GM18502 (cell line): Measurements from ENCODE around the gene OLIG2.

ENCODE experiments used
- ATAC-seq: cut with Tn5 transposase; IDR thresholded peaks from one replicate; pipeline ENCODE4 v1.9.1; 2021; ENCODE audit warnings: mild to moderate bottlenecking; ENCODE audit not compliant: unreplicated experiment, poor library complexity

The OLIG2 gene

DNA sequence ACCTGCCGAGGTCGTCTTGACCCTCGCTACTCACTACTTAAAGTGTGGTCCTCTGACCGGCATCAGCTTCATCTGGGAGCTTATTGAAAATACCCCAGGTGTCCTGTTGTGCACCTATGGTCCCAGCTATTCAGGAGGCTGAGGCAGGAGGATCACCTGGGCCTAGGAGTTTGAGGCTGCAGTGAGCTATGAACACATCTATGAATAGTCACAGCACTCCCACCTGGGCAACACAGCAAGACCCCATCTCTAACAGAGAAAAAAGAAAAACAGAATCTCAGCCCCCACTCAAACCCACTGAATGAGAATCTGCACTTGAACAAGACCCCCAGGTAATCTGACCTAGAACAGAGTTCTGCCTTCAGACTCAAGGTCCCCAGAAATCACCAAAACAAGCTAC is 35.5 kb downstream of the OLIG2 start:
- no peak for ATAC-seq

- ATAC-seq: no peak
Observed at GRCh38 chr21:33063375-33063883, 37.7 kb downstream of the OLIG2 start.

DNA sequence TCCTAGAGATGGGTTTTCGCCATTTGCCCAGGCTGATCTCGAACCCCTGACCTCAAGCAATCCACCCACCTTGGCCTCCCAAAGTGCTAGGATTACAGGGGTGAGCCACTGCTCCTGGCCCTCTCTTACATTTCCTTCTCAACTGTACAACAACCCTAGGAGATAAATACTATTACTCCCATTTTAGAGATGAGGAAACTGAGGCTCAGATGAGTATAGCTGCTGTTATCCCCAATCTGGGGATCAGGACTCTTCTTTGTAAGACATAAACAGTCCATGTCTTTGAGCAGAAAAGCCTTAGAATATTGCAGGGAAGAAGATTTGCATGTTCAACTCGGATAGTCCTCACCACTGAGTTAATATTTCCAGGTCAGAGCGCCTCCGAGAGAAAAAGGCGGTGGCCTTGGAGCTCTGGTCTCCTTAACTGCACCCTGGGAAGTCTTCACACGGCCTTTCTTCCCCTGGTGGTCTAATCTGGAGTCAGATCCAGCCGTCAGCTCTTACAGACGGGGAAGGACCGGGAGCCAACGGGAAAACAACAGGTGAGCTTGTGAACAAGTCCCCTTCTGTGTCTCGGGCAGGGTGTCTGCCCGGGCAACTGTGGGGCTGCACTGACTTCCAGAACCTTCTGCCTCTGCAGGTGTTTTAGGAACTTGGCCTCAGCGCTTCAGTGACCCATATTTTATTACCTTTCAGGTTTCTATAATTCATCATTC is 38.3 kb downstream of the OLIG2 start:
- no peak for ATAC-seq

- ATAC-seq: no peak
Observed at GRCh38 chr21:33064623-33065390, 39.1 kb downstream of the OLIG2 start.

GRCh38 chr21:33067043-33067442 is 41.3 kb downstream of the OLIG2 start:
- ATAC-seq: no peak

- ATAC-seq: no peak
Observed at GRCh38 chr21:33067457-33067856, 41.7 kb downstream of the OLIG2 start.

DNA sequence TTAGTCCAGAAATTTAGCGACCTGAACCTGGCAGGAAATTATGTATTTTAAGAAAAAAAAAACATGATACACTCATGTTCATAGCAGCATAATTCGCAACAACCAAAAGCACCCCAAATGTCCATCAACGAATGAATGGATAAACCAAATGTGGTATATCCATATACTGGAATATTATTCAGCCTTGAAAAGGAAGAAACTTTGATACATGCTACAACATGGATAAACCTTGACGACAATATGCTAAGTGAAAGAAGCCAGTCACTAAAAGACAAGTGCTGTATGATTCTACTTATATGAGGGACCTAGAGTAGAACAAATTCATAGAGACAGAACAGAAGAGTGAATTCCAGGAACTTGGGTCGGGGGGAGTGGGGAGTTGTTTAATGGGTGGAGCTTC is 43.5 kb downstream of the OLIG2 start:
- no peak for ATAC-seq

- no peak for ATAC-seq
Observed at GRCh38 chr21:33069645-33069993, 43.9 kb downstream of the OLIG2 start.

DNA sequence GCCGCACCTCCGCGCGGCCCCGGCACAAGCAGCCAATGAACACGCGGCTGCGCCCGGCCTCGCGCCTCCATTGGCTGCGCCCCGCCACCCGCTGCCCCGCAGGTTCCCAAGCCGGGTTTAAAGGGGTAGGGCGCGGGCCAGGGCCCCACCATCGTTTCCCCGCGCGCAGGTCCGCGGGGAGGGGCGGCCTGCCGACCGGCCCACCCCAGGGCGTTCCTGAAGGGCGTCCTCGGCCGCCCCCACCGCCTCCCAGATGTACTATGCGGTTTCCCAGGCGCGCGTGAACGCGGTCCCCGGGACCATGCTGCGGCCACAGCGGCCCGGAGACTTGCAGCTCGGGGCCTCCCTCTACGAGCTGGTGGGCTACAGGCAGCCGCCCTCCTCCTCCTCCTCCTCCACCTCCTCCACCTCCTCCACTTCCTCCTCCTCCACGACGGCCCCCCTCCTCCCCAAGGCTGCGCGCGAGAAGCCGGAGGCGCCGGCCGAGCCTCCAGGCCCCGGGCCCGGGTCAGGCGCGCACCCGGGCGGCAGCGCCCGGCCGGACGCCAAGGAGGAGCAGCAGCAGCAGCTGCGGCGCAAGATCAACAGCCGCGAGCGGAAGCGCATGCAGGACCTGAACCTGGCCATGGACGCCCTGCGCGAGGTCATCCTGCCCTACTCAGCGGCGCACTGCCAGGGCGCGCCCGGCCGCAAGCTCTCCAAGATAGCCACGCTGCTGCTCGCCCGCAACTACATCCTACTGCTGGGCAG is 44.4 kb downstream of the OLIG2 start, which contains the start of gene OLIG1:
OLIG1 (plus strand) TSS at position 148 of the 750 bp plus-strand sequence; CDS start at position 254, 106 bp downstream.
- no peak for ATAC-seq

- no peak for ATAC-seq
Observed at GRCh38 chr21:33070744-33070997, 44.9 kb downstream of the OLIG2 start.

- no peak for ATAC-seq
Observed at GRCh38 chr21:33070998-33071769, 45.4 kb downstream of the OLIG2 start.

DNA sequence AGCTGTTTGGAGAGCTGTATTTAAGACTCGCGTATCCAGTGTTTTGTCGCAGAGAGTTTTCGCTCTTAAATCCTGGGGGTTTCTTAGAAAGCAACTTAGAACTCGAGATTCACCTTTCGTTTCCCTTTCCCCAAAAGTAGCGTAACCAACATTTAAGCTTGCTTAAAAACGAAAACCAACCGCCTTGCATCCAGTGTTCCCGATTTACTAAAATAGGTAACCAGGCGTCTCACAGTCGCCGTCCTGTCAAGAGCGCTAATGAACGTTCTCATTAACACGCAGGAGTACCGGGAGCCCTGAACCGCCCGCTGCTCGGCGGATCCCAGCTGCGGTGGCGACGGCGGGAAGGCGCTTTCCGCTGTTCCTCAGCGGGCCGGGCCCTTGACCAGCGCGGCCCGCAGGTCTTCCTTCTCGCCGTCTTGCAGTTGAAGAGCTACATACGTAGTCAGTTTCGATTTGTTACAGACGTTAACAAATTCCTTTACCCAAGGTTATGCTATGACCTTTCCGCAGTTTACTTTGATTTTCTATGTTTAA is 46.1 kb downstream of the OLIG2 start:
- ATAC-seq: no peak

DNA sequence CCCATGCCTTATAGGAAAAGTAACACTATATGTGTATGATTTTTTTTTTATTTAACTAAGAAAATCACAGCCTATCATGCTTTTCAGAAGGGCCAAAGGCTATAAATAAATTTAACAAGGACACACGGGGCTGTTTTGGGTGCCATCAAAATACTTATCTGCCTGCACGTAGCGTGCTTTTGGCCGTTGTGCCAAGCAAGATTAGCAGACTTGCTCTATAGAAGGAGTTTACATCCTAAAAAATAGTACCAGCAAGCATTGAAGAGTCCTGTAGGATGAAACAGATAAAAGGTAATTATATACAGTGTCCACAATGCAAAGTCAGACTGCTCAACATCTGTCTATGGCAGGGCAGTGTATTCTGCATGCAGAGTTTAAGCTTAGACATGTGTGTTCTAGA is 47.9 kb downstream of the OLIG2 start:
- no peak for ATAC-seq

GRCh38 chr21:33075128-33075527 is 49.4 kb downstream of the OLIG2 start:
- ATAC-seq: no peak

DNA sequence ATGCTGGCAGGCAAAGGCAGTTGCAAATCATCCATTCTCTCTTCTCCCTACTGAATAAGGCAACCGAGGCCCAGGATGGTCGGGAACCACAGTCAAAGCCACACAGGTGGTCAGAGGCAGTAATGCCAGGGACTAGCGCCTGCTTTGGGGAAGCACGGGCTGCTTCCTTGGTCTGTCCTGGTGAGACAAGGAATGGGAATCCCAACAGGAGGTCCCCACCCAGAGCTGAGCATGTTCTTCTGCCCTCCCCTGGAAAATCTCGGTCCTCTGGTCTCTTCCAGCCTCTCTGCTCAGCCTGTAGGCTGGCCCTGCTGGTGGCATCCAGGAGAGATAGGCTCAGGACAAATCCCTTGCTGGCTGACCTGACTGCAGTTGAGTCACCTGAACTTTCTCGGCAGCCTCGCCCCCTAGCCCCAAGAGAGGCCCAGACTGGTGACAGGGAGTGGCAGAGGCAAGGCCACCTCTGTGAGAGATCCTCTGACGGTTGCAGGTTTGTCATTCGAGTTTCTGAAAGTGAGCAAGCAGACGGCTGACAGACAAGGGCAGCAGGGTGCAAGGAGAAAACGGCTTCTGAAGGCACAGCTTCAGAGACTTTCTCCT is 50.0 kb downstream of the OLIG2 start:
- no peak for ATAC-seq

- ATAC-seq: no peak
Observed at GRCh38 chr21:33076600-33077329, 51.0 kb downstream of the OLIG2 start.
